Activated CD4-positive, alpha-beta T cell treated with anti-CD3 and anti-CD28 coated beads, Interleukin-2, amount 50 U/mL, for 16 hours (primary cell): ENCODE measurements around the gene FBN1.
A peak's percentile ranks its signal among the peaks of the same experiment; 100 is the strongest.

Source experiments
- DNase-seq: peaks from one replicate; pipeline ENCODE4 v3.0.0-alpha.2; 2020

The FBN1 gene

GRCh38 chr15:48645558-48646330, at the start of gene FBN1:
FBN1 (minus strand) TSS chr15:48645709; CDS start chr15:48644769, 940 bp downstream.
- peak; percentile 31 for DNase-seq

- no peak for DNase-seq
Observed at GRCh38 chr15:48693484-48693883, 48.0 kb upstream of the FBN1 start.

GRCh38 chr15:48688493-48688892, 43.0 kb upstream of the FBN1 start:
- DNase-seq = no peak

DNA sequence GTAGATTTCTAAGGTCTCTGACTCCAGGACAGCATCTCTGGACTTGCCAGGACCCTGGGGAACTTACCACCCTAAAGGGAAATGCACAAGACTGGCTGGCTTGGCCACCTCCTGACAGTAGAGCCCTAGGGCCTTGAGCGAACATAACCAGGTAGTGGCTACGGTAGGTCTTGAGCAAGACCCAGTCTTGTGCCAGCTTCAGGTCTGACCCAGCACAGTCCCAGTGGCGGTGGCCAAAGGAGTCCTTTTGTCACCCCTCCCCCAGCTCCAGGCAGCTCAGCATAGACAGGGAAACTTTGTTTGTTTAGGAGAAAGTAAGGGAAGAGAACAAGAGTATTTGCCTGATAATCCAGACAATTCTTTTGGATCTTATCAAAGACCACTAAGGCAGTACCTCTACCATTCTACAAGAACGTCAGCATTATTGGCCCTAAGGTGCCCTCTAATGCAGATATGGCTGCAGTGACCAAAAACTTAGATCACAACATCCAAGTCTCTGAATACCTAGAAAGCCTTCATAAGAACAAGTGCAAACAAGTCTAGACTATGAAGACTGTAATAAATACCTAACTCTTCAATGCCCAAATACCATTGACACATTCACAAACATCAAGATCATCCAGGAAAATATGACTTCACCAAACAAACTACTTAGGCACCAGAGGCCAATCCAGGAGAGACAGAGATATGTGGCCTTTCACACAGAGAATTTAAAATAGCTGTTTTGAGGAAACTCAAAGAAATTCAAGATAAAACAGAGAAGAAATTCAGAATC, 38.7 kb upstream of the FBN1 start:
- no peak for DNase-seq

- no peak for DNase-seq
Observed at GRCh38 chr15:48682942-48683651, 37.6 kb upstream of the FBN1 start.

DNA sequence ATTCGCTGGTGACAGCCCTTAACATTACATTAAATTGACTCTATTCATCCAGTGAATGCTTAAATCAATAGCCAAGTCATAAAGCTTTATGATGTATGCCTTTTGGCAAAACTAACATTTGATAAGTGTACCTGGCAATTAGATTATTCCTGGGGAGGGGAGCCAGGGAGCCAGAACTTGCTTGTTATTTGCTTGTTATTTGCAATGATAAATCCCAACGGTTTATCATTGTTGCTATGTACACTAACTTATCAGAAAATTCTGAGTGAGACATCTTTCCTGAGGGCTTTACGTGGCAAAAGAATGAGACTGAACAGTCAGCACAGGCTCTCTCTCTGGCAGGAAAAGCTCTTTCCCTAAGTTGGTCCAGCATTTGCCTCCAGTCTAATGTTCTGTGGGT, 35.8 kb upstream of the FBN1 start:
- DNase-seq = no peak

DNA sequence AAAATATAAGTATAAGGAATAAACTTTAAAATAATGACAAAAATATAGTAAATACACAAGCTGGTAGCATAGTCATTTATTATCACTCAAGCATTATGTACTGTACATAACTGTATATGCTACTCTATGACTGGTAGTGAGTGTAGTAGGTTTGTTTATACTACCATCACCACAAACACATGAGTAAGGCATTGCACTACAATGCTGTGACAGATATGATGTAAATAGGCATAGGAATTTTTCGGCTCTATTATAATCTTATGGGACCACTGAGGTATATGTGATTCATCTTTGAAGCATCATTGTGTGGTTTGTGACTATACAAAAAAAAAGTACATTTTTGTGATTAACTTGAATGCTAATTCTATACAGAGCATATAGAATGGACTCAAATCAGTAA, 35.3 kb upstream of the FBN1 start:
- no peak for DNase-seq

GRCh38 chr15:48679952-48680351, 34.4 kb upstream of the FBN1 start:
- no peak for DNase-seq

DNA sequence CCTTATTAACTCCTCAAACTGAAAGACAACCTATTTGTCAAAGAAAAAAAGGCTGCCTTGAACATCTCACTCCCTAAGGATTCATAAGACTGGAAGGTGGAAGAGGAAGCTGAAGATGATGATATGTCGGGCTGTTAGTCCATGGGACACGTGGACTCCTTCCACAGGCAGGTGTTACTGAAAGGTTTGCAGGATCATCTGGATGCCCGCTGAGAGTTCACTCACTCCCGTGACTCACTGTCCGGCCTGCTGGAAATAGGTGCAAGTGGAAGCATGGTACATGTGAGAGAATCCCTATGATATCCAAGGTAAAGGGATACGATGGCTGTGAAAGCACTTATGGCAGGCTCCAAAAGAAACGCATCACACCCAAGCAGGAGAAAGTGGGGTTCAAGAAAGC, 33.3 kb upstream of the FBN1 start:
- no peak for DNase-seq

- DNase-seq = no peak
Observed at GRCh38 chr15:48677821-48678220, 32.3 kb upstream of the FBN1 start.

- no peak for DNase-seq
Observed at GRCh38 chr15:48675436-48675835, 29.9 kb upstream of the FBN1 start.

GRCh38 chr15:48674876-48675275, 29.4 kb upstream of the FBN1 start:
- DNase-seq = no peak

- no peak for DNase-seq
Observed at GRCh38 chr15:48672206-48672605, 26.7 kb upstream of the FBN1 start.

- DNase-seq = no peak
Observed at GRCh38 chr15:48671103-48672022, 25.9 kb upstream of the FBN1 start.

- DNase-seq = no peak
Observed at GRCh38 chr15:48667701-48668100, 22.2 kb upstream of the FBN1 start.

DNA sequence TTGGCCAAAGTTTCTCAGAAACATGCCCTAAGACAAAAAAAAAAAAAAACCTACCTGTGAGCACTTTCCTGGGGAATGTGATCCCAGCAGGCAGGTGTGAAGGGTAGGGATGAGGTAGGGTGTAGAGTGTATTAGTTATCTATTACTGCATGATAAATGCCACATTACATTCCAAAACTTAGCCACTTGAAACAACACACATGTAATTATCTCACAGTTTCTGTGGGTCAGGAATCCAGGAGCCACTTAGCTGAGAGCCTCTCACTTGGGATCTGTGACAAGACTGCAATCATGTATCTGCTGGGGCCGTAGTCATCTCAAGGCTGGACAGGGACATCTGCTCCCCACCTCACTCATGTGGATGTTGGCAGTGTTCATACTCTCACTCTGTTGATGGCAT, 18.9 kb upstream of the FBN1 start:
- DNase-seq = no peak

- DNase-seq = no peak
Observed at GRCh38 chr15:48657950-48658591, 12.6 kb upstream of the FBN1 start.

DNA sequence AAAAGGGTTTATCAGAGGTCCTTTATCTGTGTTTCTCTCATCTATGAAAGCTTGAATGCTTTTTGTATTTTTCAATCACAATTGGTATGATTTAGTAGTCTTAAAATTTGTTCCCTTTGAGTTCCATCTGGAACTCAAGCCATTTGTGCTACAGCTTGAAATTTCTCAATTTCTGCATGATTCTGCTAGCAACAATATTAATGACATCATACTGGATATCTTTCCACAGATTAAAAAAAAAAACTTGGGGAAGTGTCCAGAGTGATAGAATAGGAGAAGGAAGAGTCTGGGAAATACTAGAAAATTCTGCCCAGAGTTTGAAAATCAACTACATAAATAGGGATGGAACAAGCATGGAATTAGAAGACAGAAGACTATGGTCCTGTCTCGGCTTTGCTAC, 9.3 kb upstream of the FBN1 start:
- no peak for DNase-seq

GRCh38 chr15:48653913-48654670, 8.6 kb upstream of the FBN1 start:
- no peak for DNase-seq

DNA sequence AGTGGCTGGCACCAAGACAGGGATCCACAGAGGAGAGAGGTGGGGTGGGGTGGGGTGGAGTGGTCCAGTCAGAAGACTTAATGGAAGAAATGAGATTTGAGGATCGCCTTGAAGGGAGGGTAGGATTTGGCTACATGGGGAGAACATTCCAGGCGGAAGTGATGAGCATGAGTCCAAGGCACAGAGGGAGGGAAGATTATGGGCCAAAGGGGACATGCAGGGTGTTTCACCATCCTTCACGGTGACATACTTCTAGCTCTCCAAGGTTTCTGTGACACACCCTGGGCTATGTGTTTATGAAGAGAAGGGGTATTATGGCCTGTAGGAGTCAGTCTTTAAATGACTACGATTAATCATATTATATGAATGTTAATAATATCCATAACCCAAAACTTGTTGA, 7.7 kb upstream of the FBN1 start:
- DNase-seq = no peak

GRCh38 chr15:48652510-48653076, 7.1 kb upstream of the FBN1 start:
- no peak for DNase-seq
